Motor neuron (in vitro differentiated cells): Measurements from ENCODE around the gene SNRNP70. TPM values are rescaled to one million over a fixed set of nuclear protein-coding genes. Genes with fewer than 3 reads are reported as not detected.
A peak's percentile ranks its signal among the peaks of the same experiment; 100 is the strongest.

ENCODE experiments used
- ATAC-seq, 8 experiments: fragments of 200-7000 bp; cut with Tn5 transposase; replicated peaks in 6 of 8; 2 replicates each; pipeline ENCODE4 v1.8.0; 2021; ENCODE audit warnings: mild to moderate bottlenecking in 8 of 8, moderate library complexity in 8 of 8
- H3K27ac ChIP-seq, 2 donors: fragments of 250-450 bp; sonication (Bioruptor Pico); 2 replicates each; pipeline ENCODE4 v1.9.0; 2021; ENCODE audit warnings: antibody characterized with exemption in 2 of 2, mild to moderate bottlenecking in 2 of 2, moderate library complexity in 1 of 2
- H3K4me1 ChIP-seq, 2 donors: fragments of 250-450 bp; sonication (Bioruptor Pico); replicated peaks in 1 of 2; 2 replicates each; pipeline ENCODE4 v1.6.1; 2021; ENCODE audit warnings: antibody characterized with exemption in 2 of 2, mild to moderate bottlenecking in 2 of 2, moderate library complexity in 1 of 2
- H3K4me3 ChIP-seq, 5 donors: fragments of 250-450 bp; sonication (Bioruptor Pico); 2 replicates each; pipeline ENCODE4 v1.9.0; 2021; ENCODE audit warnings: antibody characterized with exemption in 5 of 5, mild to moderate bottlenecking in 5 of 5, moderate library complexity in 4 of 5
- WGBS, 10 experiments: fragments of 450-650 bp; shearing (Covaris generic); methylation state at CpG; one replicate each; pipeline ENCODE4 v1.0.0; 2022; 5-methylcytosine and 5-hydroxymethylcytosine counted together
- in situ Hi-C, 9 experiments: fragments of 400-800 bp; cut with MboI; loops; one replicate each; pipeline ENCODE4 v1.15.0; 2021; ENCODE audit warnings: low sequenced_read_pairs in 9 of 9, low pct_unique_long_range_greater_than_20kb in 2 of 9; ENCODE audit not compliant: unreplicated experiment in 9 of 9
- total RNA-seq, 8 experiments: library from RNA; unstranded; fragments of 300-600 nt; gene quantifications; 2 replicates each; pipeline versions ENCODE4 v1.2.3 to v1.2.4, GENCODE V29; 2022

The SNRNP70 gene
- total RNA-seq, 8 experiments from 2014 or later: 101 to 312 (median 157) TPM

- Histone ChIP-seq H3K4me3 (peak overlapping the region; percentile 50 to 67 (median 63)), H3K4me1 (peaks cover 19 to 27% of the 10 kb centered on the region in 2 donors), H3K27ac (peak overlapping the region; percentile 84 to 85)
- in situ Hi-C loops: no loop called here
- WGBS, 10 experiments: 0 to 3% methylated on average over 1 to 20 of the region's 75 CpGs; no CpG with 5 or more reads in 8 of the 10 experiments
- peak; percentile 65 to 79 (median 71) for ATAC-seq
Measured at GRCh38 chr19:49150106-49150943, 65.1 kb downstream of the SNRNP70 start.

DNA sequence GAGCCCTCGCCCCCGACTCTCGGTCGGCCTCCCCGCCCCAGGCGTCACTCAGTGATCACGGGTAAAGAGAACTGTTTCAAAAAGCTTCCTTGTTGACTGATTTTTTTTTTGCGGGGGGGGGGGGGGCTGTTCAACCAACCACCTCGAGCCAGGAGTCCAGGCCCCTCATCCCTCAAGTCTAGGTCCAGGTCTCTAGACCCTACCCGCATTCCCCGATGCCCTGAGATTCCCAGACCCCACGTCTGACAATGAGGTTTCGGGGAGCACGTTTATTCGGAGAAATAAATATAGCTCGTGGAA, 65.6 kb downstream of the SNRNP70 start:
- Histone ChIP-seq H3K4me3 (peak overlapping the region; percentile 50 to 67 (median 63)), H3K4me1 (peaks cover 22 to 28% of the 10 kb centered on the region in 2 donors), H3K27ac (peak overlapping the region; percentile 84 to 85)
- ATAC-seq: no peak
- no CpG with 5 or more reads among the region's 16 CpGs for WGBS, 10 experiments
- in situ Hi-C loops: no loop called here

DNA sequence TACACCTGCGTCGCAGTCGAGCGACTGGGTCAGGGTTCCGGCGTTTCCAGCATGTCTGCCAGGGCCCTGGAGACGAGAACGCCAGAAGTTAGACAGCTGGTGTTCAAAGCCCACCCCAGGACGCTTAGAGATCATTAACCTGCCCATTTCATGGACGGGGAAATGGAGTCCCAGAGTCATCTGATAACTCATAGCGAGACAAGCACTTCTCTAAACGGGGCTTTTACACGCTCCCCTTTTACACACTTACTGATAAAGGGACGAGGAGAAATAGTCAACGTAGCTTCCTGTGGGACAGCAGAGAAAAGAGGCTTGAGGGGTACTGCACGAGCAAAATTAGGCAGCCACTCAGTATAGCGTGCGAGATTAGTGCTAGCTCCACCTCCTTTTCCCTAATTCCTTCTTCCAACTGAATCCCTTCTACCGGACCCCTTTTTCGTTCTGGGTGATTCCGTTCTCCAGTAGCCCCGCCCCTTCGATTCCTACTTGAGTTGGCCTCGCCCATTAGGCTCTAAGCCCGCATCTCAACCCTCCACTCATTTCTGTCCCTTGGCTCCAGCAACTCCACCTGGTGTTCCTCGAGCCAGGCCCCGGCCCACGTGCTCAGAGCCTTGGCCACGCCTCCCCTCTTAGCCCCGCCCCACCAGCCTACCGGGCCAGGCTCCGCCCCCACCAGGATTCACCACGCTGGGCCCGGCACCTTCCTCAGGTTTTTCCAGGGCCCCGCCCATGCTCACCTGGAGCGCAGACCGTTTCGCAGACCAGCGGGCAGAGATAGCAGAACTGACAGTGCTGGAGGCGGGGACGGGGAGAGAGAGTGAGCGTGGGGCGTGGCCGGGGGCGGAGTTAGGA, 66.2 kb downstream of the SNRNP70 start:
- in situ Hi-C loops: no loop called here
- Histone ChIP-seq H3K4me3 (peak overlapping the region; percentile 3 to 67 (median 57)), H3K27ac (peak overlapping the region; percentile 84 to 85), H3K4me1 (peaks cover 25 to 32% of the 10 kb centered on the region in 2 donors)
- ATAC-seq: peak in 6 of 8 experiments; percentile 2 to 25 (median 14)
- WGBS, 10 experiments: 0 to 80% (median 9%) methylated on average over 1 to 8 of the region's 45 CpGs; no CpG with 5 or more reads in 2 of the 10 experiments

DNA sequence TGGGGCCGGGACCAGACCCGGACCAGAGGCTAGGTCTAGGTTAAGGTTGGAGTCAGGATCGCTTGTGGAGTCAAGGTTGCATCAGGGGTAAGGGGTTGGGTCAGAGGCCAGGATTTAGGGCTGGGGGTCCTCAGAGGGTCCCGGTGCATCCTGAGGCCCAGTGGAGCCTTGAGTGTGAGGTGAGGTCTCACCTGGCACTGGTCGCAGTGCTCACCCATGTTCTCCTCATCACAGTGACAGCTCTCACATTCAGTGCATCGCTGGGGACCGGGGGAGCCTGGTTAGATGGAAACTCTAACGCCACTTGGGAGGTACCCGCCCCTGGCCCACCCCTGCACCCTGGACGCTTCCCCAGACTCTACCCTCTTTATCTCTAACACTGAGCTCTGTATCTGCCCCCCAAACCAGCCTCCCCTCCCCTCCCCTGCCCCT, 66.9 kb downstream of the SNRNP70 start:
- peaks cover 25 to 32% of the 10 kb centered on the region in 2 donors for H3K4me1 ChIP-seq
- ATAC-seq: no peak
- H3K27ac ChIP-seq: no peak overlapping the region
- H3K4me3 ChIP-seq: peak overlapping the region in 3 of 5 donors; percentile 3 to 67 (median 65)
- WGBS, 10 experiments: 60 to 82% methylated on average over 1 to 2 of the region's 10 CpGs; no CpG with 5 or more reads in 8 of the 10 experiments
- in situ Hi-C loops: no loop called here

- Histone ChIP-seq H3K4me1 (peaks cover 25 to 32% of the 10 kb centered on the region in 2 donors), H3K4me3 (peak overlapping the region in 1 of 5 donors; percentile 1), H3K27ac (no peak overlapping the region)
- no peak for ATAC-seq
- in situ Hi-C loops: no loop called here
- WGBS, 10 experiments: 69 to 100% (median 89%) methylated on average over 3 to 8 of the region's 10 CpGs; no CpG with 5 or more reads in 2 of the 10 experiments
Measured at GRCh38 chr19:49153167-49153809, 68.0 kb downstream of the SNRNP70 start.

- no peak overlapping the region for H3K4me3 ChIP-seq
- in situ Hi-C loops: no loop called here
- ATAC-seq: no peak
- 90 to 100% (median 95%) methylated on average over 2 to 5 of the region's 6 CpGs; no CpG with 5 or more reads in 5 of the 10 experiments for WGBS, 10 experiments
- no peak overlapping the region for H3K27ac ChIP-seq
- H3K4me1 ChIP-seq: peaks cover 30 to 35% of the 10 kb centered on the region in 2 donors
Measured at GRCh38 chr19:49154279-49154678, 69.0 kb downstream of the SNRNP70 start.

DNA sequence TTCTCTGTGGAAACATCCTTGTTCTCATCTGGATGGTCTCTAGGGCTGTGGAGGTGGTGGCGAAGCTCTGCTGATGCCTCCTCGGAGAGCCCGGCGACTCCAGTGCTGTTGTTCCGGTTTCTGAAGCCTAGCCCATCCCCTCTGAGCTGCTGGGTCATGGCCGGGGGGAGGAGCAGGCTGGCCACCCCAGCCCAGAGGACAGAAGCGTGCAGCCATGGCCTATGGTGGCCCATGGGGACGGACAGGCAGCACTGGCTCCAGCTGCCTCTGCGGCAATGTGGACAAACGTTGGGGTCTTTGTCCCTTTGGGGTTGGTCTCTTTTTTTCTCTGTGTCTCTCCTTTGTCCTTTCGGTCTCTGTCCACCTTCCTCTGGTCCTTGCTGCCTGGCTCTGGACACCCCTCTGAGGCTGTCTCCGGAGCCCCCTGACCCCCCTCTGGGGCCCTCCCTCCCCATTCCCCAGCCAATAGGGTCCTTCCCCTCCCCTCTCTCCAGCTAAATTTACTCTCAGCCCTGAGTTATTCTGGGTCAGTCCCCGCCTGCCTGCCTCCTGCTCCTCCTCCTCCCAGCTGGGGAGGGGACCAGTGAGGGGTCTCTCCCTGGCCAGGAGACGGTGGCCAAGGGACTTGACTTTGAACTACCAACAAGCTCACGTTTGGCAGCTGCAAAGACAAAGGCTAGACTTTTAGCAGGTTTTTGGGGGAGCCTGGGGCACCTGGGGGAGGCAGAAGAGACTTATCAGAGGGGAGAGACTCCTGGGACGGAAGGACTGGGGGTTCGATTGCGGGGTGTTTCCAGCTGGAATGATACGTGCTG, 70.0 kb downstream of the SNRNP70 start, which contains the start of gene HRC:
TSS of gene HRC (minus strand) at position 392 of the 815 bp plus-strand sequence. CDS start at position 233, 159 bp downstream.
- in situ Hi-C loops: no loop called here
- 33 to 86% (median 65%) methylated on average over 3 to 6 of the region's 19 CpGs; no CpG with 5 or more reads in 6 of the 10 experiments for WGBS, 10 experiments
- peak in 5 of 8 experiments; percentile 1 to 39 (median 21) for ATAC-seq
- Histone ChIP-seq H3K4me1 (peaks cover 34 to 42% of the 10 kb centered on the region in 2 donors), H3K4me3 (peak within 1 kb of the TSS in 3 of 5 donors; percentile 7 to 19 (median 9)), H3K27ac (peak within 1 kb of the TSS; percentile 59 to 72)

DNA sequence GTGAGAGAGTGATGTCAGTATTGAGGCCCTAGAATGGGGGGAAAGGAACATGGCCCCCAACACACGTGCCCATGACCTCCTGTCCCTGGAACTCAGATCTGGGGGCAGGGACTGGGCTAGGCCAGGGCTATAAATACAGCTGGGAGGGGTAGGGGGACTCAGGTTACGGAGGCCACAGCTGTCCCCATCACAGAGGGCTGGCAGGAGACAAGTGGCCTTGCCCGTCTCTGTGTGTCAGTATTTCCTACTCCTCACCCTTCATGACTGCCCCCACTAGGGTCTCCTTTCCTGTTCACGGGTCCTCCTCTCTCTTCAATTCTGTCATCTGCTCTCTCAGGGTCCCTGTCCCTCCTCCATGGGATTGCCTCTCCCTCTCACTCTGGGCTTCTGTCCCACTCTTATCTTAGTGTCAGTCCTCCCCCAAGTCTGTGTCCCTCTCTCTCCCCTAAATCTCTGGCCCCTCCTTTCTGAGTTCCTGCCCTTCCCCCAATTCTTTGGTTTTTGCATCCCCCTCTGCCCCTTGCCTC, 70.6 kb downstream of the SNRNP70 start:
- H3K4me1 ChIP-seq: peaks cover 34 to 42% of the 10 kb centered on the region in 2 donors
- in situ Hi-C loops: no loop called here
- 35% methylated on average over 2 of the region's 4 CpGs; no CpG with 5 or more reads in 9 of the 10 experiments for WGBS, 10 experiments
- H3K27ac ChIP-seq: peak overlapping the region; percentile 59 to 72
- ATAC-seq: peak in 5 of 8 experiments; percentile 1 to 25 (median 15)
- H3K4me3 ChIP-seq: peak overlapping the region in 2 of 5 donors; percentile 4 to 6

GRCh38 chr19:49157445-49158224, 72.4 kb downstream of the SNRNP70 start, which contains the start of gene TRPM4:
Gene TRPM4 (plus strand): TSS chr19:49157792. CDS start chr19:49157867, 75 bp downstream.
- peak; percentile 79 to 96 (median 87) for ATAC-seq
- Histone ChIP-seq H3K4me3 (peak within 1 kb of the TSS; percentile 77 to 96 (median 82)), H3K4me1 (peaks cover 29 to 37% of the 10 kb centered on the region in 2 donors), H3K27ac (peak within 1 kb of the TSS; percentile 51 to 55)
- 0 to 7% methylated on average over 2 to 3 of the region's 41 CpGs; no CpG with 5 or more reads in 8 of the 10 experiments for WGBS, 10 experiments
- in situ Hi-C loops: no loop called here
